ENCODE results near the gene BCAR3.

- TF ChIP-seq CTCF (IDR thresholded peaks at IDR 0.05; ENCODE audit: insufficient read depth, low read length, poor library complexity, severe bottlenecking) (no peak), EZH2phosphoT487 (conservative IDR thresholded peaks at IDR 0.05; ENCODE audit: low read length) (no peak)
These were observed 76.5 kb downstream of the BCAR3 start for GRCh38 chr1:93605026-93605568.

Data from SU-DHL-6 (cell line).